Kidney epithelial cell (primary cell): Measurements from ENCODE around the gene PHPT1. TPM values are rescaled to one million over a fixed set of nuclear protein-coding genes. Genes with fewer than 3 reads are reported as not detected.
"Not testable (repeated sequence)": the region's sequence is repeated elsewhere in the genome, so short reads cannot be mapped to it uniquely, and the experiment has no call there.

ENCODE experiments used
- DNase-seq: peaks from one replicate; pipeline ENCODE4 v3.0.0-alpha.2; 2010; ENCODE audit warnings: low read depth
- H3K27me3 ChIP-seq: 2 replicates; pipeline ENCODE4 v1.6.0; 2011; ENCODE audit warnings: low read length; ENCODE audit not compliant: control insufficient read depth, insufficient read depth
- H3K36me3 ChIP-seq: 2 replicates; pipeline ENCODE4 v1.5.1; 2011; ENCODE audit warnings: low read length; ENCODE audit not compliant: control insufficient read depth, insufficient read depth
- H3K4me3 ChIP-seq: 2 replicates; pipeline ENCODE4 v1.5.1; 2011; ENCODE audit warnings: low read depth, mild to moderate bottlenecking, control low read depth, low read length
- total RNA-seq: library from RNA; depleted of rRNA; stranded (reverse); fragments of >200 nt; gene quantifications from 2 replicates; pipeline ENCODE4 v1.2.3, GENCODE V29; 2015
- TF ChIP-seq, protein P1 (sequence below): IDR thresholded peaks from 2 replicates; pipeline ENCODE4 v1.5.1; 2011; ENCODE audit warnings: mild to moderate bottlenecking, moderate library complexity, low read length, control low read depth, inconsistent platforms; ENCODE audit not compliant: insufficient read depth, poor library complexity, severe bottlenecking

The PHPT1 gene
- total RNA-seq, 1 donor from 2014 or later, result 129 TPM

DNA sequence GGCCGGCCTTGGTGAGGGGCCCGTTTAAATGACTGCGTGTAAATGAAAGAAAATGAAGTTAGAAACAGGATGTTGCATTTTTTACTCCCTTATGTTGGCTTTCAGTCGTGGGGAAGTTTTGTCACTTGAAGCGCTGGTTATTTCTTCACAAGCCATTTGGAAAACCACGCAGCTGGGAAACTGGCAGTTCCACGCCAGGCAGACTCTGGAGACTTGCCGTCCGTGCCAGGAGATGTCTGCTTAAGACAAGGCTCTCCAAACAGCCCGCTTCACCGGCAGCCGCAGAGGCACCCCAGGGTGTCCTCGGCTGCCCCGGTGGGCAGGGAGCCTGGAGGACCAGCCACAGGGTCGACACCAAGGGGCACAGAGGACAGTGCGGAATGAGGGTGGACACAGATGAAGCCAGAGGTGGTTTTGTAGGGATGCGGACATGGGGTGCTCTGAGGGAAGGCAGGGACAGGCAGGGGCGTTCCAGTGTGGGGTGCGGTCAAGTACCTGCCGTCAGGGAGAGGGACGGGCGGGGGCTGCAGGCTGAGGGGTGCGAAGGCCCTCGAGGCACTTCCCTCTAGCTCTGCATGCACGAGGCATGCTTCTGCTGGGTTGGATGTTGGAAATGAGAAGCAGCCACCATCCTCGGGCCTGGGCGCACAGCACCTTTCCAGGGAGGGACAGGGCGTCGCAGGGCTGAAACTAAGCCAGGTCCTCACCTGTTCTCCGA is 18.0 kb upstream of the PHPT1 start:
- Histone ChIP-seq H3K27me3 (no peaks in the 10 kb centered on the region), H3K36me3 (no peaks in the 10 kb centered on the region), H3K4me3 (no peak overlapping the region)
- TF ChIP-seq, protein P1, sequence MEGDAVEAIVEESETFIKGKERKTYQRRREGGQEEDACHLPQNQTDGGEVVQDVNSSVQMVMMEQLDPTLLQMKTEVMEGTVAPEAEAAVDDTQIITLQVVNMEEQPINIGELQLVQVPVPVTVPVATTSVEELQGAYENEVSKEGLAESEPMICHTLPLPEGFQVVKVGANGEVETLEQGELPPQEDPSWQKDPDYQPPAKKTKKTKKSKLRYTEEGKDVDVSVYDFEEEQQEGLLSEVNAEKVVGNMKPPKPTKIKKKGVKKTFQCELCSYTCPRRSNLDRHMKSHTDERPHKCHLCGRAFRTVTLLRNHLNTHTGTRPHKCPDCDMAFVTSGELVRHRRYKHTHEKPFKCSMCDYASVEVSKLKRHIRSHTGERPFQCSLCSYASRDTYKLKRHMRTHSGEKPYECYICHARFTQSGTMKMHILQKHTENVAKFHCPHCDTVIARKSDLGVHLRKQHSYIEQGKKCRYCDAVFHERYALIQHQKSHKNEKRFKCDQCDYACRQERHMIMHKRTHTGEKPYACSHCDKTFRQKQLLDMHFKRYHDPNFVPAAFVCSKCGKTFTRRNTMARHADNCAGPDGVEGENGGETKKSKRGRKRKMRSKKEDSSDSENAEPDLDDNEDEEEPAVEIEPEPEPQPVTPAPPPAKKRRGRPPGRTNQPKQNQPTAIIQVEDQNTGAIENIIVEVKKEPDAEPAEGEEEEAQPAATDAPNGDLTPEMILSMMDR, result no peak
- DNase-seq, result no peak

DNA sequence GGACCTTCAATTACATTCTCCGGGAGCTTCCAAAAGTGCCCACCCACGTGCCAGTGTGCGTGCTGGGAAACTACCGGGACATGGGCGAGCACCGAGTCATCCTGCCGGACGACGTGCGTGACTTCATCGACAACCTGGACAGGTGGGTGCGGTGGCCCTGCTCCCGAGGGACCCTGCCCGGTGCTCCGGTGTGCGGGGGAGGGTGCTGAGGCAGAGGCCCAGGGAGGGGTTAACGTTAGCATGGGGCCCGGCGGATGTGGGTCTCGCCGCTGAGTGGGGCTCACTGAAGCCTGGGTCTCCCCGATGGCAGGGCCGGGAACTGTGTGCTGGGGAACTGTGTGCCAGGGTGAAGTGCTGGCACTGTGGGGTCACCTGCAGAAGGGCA is 17.5 kb upstream of the PHPT1 start:
- no peak for DNase-seq

DNA sequence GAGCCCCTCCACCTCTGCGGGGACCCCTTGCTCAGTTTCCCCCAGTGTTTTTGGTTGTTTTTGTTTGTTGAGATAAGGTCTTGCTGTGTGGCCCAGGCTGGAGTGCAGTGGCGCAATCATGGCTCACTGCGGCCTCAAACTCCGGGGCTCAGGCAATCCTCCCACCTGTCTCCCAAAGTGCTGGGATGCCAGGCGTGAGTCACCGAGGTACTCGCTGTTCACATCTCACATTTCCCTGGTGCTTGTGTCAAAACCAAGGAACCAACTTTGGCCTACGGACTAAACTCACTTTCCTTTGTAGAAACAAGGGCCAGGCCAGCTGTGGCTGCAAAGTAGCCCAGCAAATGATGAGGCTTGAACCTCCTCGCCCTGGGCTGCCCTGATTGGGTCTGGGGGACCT is 16.6 kb upstream of the PHPT1 start:
- TF ChIP-seq, protein P1, result no peak
- DNase-seq, result no peak

More for the DNA sequence above, 17.5 kb upstream of the PHPT1 start:
- no peaks in the 10 kb centered on the region for H3K27me3 ChIP-seq
- TF ChIP-seq, protein P1, result no peak
- no peaks in the 10 kb centered on the region for H3K36me3 ChIP-seq
- no peak overlapping the region for H3K4me3 ChIP-seq

DNA sequence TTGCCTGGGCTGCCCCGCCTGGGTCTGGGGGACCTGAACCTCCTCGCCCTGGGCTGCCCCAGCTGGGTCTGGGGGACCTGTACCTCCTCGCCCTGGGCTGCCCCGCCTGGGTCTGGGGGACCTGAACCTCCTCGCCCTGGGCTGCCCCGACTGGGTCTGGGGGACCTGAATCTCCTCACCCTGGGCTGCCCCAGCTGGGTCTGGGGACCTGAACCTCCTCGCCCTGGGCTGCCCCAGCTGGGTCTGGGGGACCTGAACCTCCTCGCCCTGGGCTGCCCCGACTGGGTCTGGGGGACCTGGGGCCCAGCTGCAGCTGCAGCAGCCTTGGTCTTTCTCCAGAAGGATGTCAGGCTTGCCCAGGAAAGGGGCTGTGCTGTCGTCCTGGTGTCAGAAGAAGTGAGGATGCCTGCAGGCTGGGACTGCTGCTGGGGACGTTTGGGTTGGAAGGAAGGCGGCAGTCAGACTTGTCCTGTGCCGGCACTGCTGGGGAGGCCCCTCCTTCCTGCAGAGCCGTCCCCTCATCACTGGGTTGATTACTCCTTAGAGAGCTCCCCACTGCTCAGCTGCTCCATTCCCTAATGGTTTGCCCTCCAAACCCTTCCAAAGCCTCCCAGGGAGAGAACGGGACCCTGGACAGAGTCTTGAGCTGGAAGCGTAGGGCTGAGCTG is 15.7 kb upstream of the PHPT1 start:
- not testable (repeated sequence) for H3K27me3 ChIP-seq, DNase-seq, H3K4me3 ChIP-seq, H3K36me3 ChIP-seq

More for the DNA sequence above, 16.6 kb upstream of the PHPT1 start:
- Histone ChIP-seq H3K27me3 (no peaks in the 10 kb centered on the region), H3K4me3 (no peak overlapping the region), H3K36me3 (no peaks in the 10 kb centered on the region)

DNA sequence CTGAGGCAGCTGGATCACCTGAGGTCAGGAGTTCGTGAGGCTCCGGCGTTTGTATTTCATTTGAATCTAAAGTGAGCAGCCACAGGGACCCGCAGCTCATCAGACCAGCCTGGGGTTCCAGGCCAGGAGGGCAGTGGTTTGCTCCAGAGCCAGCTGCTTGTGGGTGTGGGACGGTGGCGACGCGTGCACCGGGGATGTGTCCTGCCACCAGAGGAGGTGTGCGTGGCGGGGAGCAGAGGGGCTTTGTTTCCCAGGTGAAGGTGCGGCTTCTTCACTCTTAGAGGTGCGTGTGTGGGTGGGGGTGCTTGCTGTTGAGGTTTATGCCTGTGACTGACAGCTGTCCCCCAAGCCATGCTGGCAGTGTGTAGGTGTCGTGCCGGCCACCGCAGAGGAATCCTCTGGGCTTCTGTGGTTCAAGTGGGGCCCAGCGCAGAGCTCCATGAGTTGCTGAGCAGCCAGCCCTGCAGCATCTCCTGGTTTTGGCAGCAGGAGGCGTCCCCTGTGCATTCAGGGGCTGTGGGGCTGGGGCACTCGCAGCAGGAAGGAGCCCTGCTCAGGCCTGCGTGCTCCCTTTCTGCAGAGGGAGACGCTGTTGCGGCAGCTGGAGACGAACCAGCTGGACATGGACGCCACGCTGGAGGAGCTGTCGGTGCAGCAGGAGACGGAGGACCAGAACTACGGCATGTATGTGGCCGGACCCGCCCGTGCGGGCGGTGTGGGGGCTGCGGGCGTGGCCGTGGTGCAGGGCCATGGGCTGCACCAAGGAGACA is 13.9 kb upstream of the PHPT1 start:
- no peaks in the 10 kb centered on the region for H3K36me3 ChIP-seq
- no peak overlapping the region for H3K4me3 ChIP-seq
- no peaks in the 10 kb centered on the region for H3K27me3 ChIP-seq
- DNase-seq, result no peak
- TF ChIP-seq, protein P1, result no peak
